Measurements from ENCODE around the gene KLHL40.

Gene KLHL40

DNA sequence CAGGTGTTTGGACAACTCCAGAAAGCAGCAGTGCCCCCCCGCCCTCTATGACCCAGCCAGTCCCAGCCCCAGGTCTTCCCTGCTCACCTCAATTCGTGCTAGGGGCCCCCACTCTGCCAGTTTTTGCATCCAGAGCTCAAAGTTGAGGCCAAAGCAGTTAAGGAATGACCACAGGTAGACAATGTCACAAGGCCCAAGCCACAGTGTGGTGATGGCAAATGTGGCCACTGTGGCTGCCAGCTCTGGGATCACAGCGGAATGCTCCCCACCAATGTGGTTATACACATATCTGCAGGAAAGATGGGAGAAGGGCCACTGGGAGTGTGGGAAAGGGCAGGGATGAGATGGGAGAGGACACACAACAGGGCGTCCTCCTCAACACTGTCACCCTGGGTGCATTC, 8.2 kb downstream of the KLHL40 start:
- Histone ChIP-seq H3K14ac (ENCODE audit: low read length) (no peak overlapping the region), H2AFZ (ENCODE audit: low read length) (no peak overlapping the region), H3K9ac (ENCODE audit: low read depth, low read length, poor library complexity) (no peak overlapping the region), H3K4me1 (ENCODE audit: control insufficient read depth in 2 of 2, insufficient read depth in 1 of 2, low read depth in 1 of 2, low read length in 2 of 2) (peaks cover 0 to 8% of the 10 kb centered on the region in 2 donors), H3K27ac (replicated peaks; ENCODE audit: low read length) (no peak overlapping the region), H4K8ac (ENCODE audit: low read depth, low read length) (no peak overlapping the region), H2BK120ac (ENCODE audit: low read depth, low read length) (no peak overlapping the region), H3K4ac (ENCODE audit: low read length) (no peak overlapping the region), H3K27me3 (ENCODE audit: control insufficient read depth in 3 of 3, insufficient read depth in 3 of 3, low read depth in 1 of 3, low read length in 3 of 3) (peaks cover 0 to 41% (median 0%) of the 10 kb centered on the region in 3 experiments), H4K91ac (ENCODE audit: low read depth, low read length, poor library complexity) (no peak overlapping the region), H3K4me3 (ENCODE audit: low read length in 2 of 2) (no peak overlapping the region), H3K9me3 (replicated peaks in 1 of 2; ENCODE audit: control insufficient read depth in 2 of 2, insufficient read depth in 1 of 2, low read depth in 1 of 2, low read length in 2 of 2) (no peaks in the 10 kb centered on the region), H3K23ac (ENCODE audit: low read depth, low read length, poor library complexity) (no peak overlapping the region), H2BK15ac (ENCODE audit: low read length) (no peak overlapping the region), H3K36me3 (replicated peaks in 1 of 2; ENCODE audit: control insufficient read depth in 2 of 2, insufficient read depth in 2 of 2, low read length in 2 of 2) (no peaks in the 10 kb centered on the region), H2AK5ac (ENCODE audit: low read depth, low read length) (no peak overlapping the region), H2BK12ac (ENCODE audit: low read length) (no peak overlapping the region), H3K18ac (ENCODE audit: low read length) (no peak overlapping the region), H3K4me2 (ENCODE audit: insufficient read depth, low read length, poor library complexity, severe bottlenecking) (no peak overlapping the region), H3K79me1 (ENCODE audit: low read depth, low read length) (no peaks in the 10 kb centered on the region), H2BK5ac (ENCODE audit: low read length) (no peak overlapping the region)
- no peak for DNase-seq (ENCODE audit: low spot score)
- WGBS, 2 donors (ENCODE audit: extremely low coverage in 2 of 2, insufficient read length in 2 of 2, insufficient replicate concordance in 1 of 2): no CpG with 5 or more reads among the region's 4 CpGs

- no peaks in the 10 kb centered on the region for H3K9me3 ChIP-seq (replicated peaks in 1 of 2; ENCODE audit: control insufficient read depth in 2 of 2, insufficient read depth in 1 of 2, low read depth in 1 of 2, low read length in 2 of 2)
- H3K4ac ChIP-seq (ENCODE audit: low read length): no peak overlapping the region
- no peaks in the 10 kb centered on the region for H3K79me1 ChIP-seq (ENCODE audit: low read depth, low read length)
- peaks cover 0 to 48% (median 0%) of the 10 kb centered on the region in 3 experiments for H3K27me3 ChIP-seq (ENCODE audit: control insufficient read depth in 3 of 3, insufficient read depth in 3 of 3, low read depth in 1 of 3, low read length in 3 of 3)
- H3K4me2 ChIP-seq (ENCODE audit: insufficient read depth, low read length, poor library complexity, severe bottlenecking): no peak overlapping the region
- no peak overlapping the region for H2BK12ac ChIP-seq (ENCODE audit: low read length)
- no peak for DNase-seq (ENCODE audit: low spot score)
- H2AFZ ChIP-seq (ENCODE audit: low read length): no peak overlapping the region
- H3K4me1 ChIP-seq (ENCODE audit: control insufficient read depth in 2 of 2, insufficient read depth in 1 of 2, low read depth in 1 of 2, low read length in 2 of 2): peaks cover 0 to 7% of the 10 kb centered on the region in 2 donors
- H2BK120ac ChIP-seq (ENCODE audit: low read depth, low read length): no peak overlapping the region
- H3K14ac ChIP-seq (ENCODE audit: low read length): no peak overlapping the region
- H3K23ac ChIP-seq (ENCODE audit: low read depth, low read length, poor library complexity): no peak overlapping the region
- no peak overlapping the region for H3K18ac ChIP-seq (ENCODE audit: low read length)
- no peak overlapping the region for H2BK15ac ChIP-seq (ENCODE audit: low read length)
- no peak overlapping the region for H2AK5ac ChIP-seq (ENCODE audit: low read depth, low read length)
- no peak overlapping the region for H4K8ac ChIP-seq (ENCODE audit: low read depth, low read length)
- no peak overlapping the region for H4K91ac ChIP-seq (ENCODE audit: low read depth, low read length, poor library complexity)
- no peaks in the 10 kb centered on the region for H3K36me3 ChIP-seq (replicated peaks in 1 of 2; ENCODE audit: control insufficient read depth in 2 of 2, insufficient read depth in 2 of 2, low read length in 2 of 2)
- no peak overlapping the region for H3K9ac ChIP-seq (ENCODE audit: low read depth, low read length, poor library complexity)
- no peak overlapping the region for H3K4me3 ChIP-seq (ENCODE audit: low read length in 2 of 2)
- H3K27ac ChIP-seq (replicated peaks; ENCODE audit: low read length): no peak overlapping the region
- no peak overlapping the region for H2BK5ac ChIP-seq (ENCODE audit: low read length)
Observed at GRCh38 chr3:42694366-42694765, 9.0 kb downstream of the KLHL40 start.

GRCh38 chr3:42696356-42697288, 11.3 kb downstream of the KLHL40 start:
- no peaks in the 10 kb centered on the region for H3K36me3 ChIP-seq (replicated peaks in 1 of 2; ENCODE audit: control insufficient read depth in 2 of 2, insufficient read depth in 2 of 2, low read length in 2 of 2)

GRCh38 chr3:42697289-42698051, 12.1 kb downstream of the KLHL40 start:
- no peak for DNase-seq (ENCODE audit: low spot score)
- H3K18ac ChIP-seq (ENCODE audit: low read length): peak overlapping the region; percentile 75
- WGBS, 2 donors (ENCODE audit: extremely low coverage in 2 of 2, insufficient read length in 2 of 2, insufficient replicate concordance in 1 of 2): no CpG with 5 or more reads among the region's 18 CpGs

More at GRCh38 chr3:42696356-42697288, 11.3 kb downstream of the KLHL40 start:
- peak overlapping the region; percentile 20 for H3K23ac ChIP-seq (ENCODE audit: low read depth, low read length, poor library complexity)
- no peak overlapping the region for H3K27ac ChIP-seq (replicated peaks; ENCODE audit: low read length)
- no peaks in the 10 kb centered on the region for H3K9me3 ChIP-seq (replicated peaks in 1 of 2; ENCODE audit: control insufficient read depth in 2 of 2, insufficient read depth in 1 of 2, low read depth in 1 of 2, low read length in 2 of 2)
- no peak overlapping the region for H3K4me2 ChIP-seq (ENCODE audit: insufficient read depth, low read length, poor library complexity, severe bottlenecking)
- no peak overlapping the region for H3K14ac ChIP-seq (ENCODE audit: low read length)
- no peak overlapping the region for H2AFZ ChIP-seq (ENCODE audit: low read length)
- DNase-seq (ENCODE audit: low spot score): no peak
- H3K4me1 ChIP-seq (ENCODE audit: control insufficient read depth in 2 of 2, insufficient read depth in 1 of 2, low read depth in 1 of 2, low read length in 2 of 2): peaks cover 0 to 3% of the 10 kb centered on the region in 2 donors
- no peak overlapping the region for H3K9ac ChIP-seq (ENCODE audit: low read depth, low read length, poor library complexity)
- peak overlapping the region; percentile 43 for H2BK15ac ChIP-seq (ENCODE audit: low read length)
- no peak overlapping the region for H4K91ac ChIP-seq (ENCODE audit: low read depth, low read length, poor library complexity)
- H2AK5ac ChIP-seq (ENCODE audit: low read depth, low read length): no peak overlapping the region
- H2BK5ac ChIP-seq (ENCODE audit: low read length): no peak overlapping the region
- H2BK120ac ChIP-seq (ENCODE audit: low read depth, low read length): no peak overlapping the region
- no peak overlapping the region for H4K8ac ChIP-seq (ENCODE audit: low read depth, low read length)
- H3K4me3 ChIP-seq (ENCODE audit: low read length in 2 of 2): no peak overlapping the region
- peaks cover 1% of the 10 kb centered on the region for H3K79me1 ChIP-seq (ENCODE audit: low read depth, low read length)
- peak overlapping the region; percentile 5 for H2BK12ac ChIP-seq (ENCODE audit: low read length)
- no peak overlapping the region for H3K4ac ChIP-seq (ENCODE audit: low read length)
- no CpG with 5 or more reads among the region's 19 CpGs for WGBS, 2 donors (ENCODE audit: extremely low coverage in 2 of 2, insufficient read length in 2 of 2, insufficient replicate concordance in 1 of 2)
- H3K27me3 ChIP-seq (ENCODE audit: control insufficient read depth in 3 of 3, insufficient read depth in 3 of 3, low read depth in 1 of 3, low read length in 3 of 3): peaks cover 0 to 38% (median 0%) of the 10 kb centered on the region in 3 experiments
- no peak overlapping the region for H3K18ac ChIP-seq (ENCODE audit: low read length)

More at GRCh38 chr3:42697289-42698051, 12.1 kb downstream of the KLHL40 start:
- Histone ChIP-seq H2AK5ac (ENCODE audit: low read depth, low read length) (no peak overlapping the region), H3K14ac (ENCODE audit: low read length) (peak overlapping the region; percentile 91), H3K9me3 (replicated peaks in 1 of 2; ENCODE audit: control insufficient read depth in 2 of 2, insufficient read depth in 1 of 2, low read depth in 1 of 2, low read length in 2 of 2) (no peaks in the 10 kb centered on the region), H3K27ac (replicated peaks; ENCODE audit: low read length) (no peak overlapping the region), H3K36me3 (replicated peaks in 1 of 2; ENCODE audit: control insufficient read depth in 2 of 2, insufficient read depth in 2 of 2, low read length in 2 of 2) (no peaks in the 10 kb centered on the region), H3K79me1 (ENCODE audit: low read depth, low read length) (peaks cover 1% of the 10 kb centered on the region), H3K9ac (ENCODE audit: low read depth, low read length, poor library complexity) (no peak overlapping the region), H3K4me3 (ENCODE audit: low read length in 2 of 2) (peak overlapping the region in 1 of 2 donors; percentile 26), H4K91ac (ENCODE audit: low read depth, low read length, poor library complexity) (no peak overlapping the region), H2AFZ (ENCODE audit: low read length) (no peak overlapping the region), H2BK12ac (ENCODE audit: low read length) (peak overlapping the region; percentile 5), H2BK120ac (ENCODE audit: low read depth, low read length) (no peak overlapping the region), H3K4ac (ENCODE audit: low read length) (no peak overlapping the region), H3K4me1 (ENCODE audit: control insufficient read depth in 2 of 2, insufficient read depth in 1 of 2, low read depth in 1 of 2, low read length in 2 of 2) (peaks cover 0 to 3% of the 10 kb centered on the region in 2 donors), H2BK5ac (ENCODE audit: low read length) (no peak overlapping the region), H3K27me3 (ENCODE audit: control insufficient read depth in 3 of 3, insufficient read depth in 3 of 3, low read depth in 1 of 3, low read length in 3 of 3) (peaks cover 0 to 39% (median 0%) of the 10 kb centered on the region in 3 experiments), H4K8ac (ENCODE audit: low read depth, low read length) (no peak overlapping the region), H3K23ac (ENCODE audit: low read depth, low read length, poor library complexity) (peak overlapping the region; percentile 20), H3K4me2 (ENCODE audit: insufficient read depth, low read length, poor library complexity, severe bottlenecking) (no peak overlapping the region), H2BK15ac (ENCODE audit: low read length) (no peak overlapping the region)

Data from neuronal stem cell (in vitro differentiated cells).